Measurements from ENCODE around the gene PAX2.

Gene PAX2

DNA sequence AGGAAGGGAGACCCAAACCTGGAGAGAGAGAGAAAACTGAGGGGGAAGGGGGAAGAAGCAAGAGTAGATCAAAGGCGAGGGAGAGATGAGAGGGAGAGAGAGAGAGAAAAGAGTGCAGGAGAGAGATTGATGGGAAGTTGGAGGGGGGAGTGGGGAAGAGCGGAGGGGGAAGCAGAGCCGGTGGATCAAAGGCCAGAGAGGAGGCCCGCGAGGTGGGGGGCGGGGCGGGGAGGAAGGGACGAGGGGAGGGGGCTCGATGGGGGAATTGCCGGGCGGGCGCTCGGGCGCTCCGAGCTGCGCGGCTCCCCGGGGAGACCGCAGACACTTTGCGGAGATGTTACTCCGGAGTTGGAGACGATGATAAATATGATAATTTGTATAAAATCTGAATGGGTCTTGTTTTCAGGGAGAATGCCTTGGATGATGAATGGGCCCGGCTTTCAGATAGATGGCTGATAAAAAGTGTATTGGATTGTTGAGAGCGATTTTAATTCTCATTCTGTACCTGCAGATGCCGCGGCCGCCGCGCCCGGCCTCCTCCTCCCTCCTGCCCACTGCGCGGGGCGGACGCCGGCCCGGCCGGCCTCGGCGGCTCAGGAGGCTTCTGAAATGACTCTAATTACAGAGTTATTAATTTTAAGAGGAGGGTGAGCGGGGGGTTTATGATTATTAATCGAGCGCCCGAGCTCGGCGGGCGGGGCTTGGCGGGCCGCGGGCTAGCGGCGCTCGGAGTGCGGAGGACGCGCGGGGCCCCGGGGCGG is 21.4 kb upstream of the PAX2 start:
- no peak for DNase-seq

DNA sequence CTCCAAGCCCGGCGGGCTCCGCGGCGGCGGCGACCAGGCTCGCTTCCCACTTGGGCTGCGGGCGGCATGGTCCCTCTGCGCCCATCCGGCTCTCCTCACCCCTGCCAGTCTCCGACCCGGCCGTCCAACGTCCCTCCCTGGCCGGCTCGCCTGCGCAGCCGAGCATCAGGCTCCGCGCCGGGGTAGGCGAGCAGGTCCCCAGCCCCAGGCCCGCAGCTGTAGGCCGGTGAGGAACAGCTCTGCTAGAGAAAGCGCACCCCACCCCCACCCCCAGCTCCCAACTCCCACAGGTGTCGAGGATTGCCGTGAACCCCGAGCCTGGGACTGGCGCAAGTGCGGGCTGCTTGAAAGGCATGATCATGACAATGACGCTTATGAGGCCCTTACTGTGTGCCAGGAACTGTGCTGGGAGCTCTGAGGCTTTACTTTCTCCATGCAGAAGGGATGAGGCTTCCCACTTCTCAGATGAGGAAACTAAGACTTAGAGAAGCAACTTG is 20.8 kb upstream of the PAX2 start:
- DNase-seq = no peak

DNA sequence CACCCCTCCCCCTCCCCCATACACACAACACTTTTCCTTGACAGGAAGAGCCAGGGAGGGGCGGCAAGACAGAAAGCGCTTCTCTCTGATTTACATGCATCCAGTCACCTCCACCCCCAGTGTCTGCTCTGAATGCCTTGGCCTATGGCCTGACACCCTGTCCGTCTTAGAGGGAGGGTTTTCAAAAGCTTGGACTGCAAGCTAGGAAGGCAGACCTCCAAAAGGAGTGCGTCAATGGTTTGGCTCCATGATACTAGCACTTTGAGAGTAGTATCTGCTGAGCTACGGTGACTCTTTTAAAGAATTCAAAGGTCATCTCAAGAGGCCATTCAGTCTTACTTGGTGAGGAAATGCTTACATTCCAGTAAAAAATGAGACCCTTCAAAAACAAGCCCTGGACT is 20.3 kb upstream of the PAX2 start:
- no peak for DNase-seq

DNA sequence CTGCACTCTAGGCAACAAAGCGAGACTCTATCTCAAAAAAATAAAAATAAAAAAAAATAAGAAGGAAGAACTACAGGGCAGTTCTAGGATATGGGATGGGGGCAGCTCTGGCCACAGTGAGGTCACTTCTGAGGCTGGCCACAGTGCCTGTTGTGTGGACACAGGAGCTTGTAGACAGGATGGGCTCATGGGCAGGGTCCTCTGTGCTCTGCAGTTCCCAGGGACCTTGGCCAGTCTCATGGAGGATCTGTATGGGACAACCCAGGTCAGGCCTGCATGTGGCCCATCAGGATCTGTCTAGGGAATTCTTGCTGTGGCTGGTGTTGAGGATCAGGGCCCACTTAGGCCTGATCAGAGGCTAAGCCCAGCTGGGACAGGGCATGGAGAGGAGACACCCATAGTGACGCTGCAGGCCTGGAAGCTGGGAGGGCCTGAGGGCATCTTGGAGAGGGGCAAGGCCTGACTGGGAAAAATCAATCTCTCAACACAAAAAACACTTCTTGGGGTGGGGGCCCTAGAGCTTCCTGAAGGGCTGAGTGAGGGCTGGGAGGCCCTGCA is 19.4 kb upstream of the PAX2 start:
- no peak for DNase-seq

DNA sequence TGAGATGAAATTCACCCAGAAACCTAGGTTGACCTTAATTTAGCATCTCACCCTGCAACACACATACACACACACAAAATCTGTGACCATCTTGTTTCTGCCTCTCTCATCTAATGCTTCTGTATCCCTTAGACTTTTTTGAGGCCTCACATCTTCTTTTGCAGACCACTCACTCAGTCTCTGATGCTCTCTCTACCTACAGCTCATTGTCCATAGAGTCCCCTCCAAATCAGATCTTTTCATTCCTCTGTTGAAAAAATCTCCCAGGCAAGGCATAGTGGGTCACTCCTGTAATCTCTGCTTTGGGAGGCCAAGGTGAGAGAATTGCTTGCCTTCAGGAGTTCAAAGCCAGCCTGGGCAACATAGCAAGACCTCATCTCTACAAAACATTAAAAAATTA is 17.6 kb upstream of the PAX2 start:
- no peak for DNase-seq

DNA sequence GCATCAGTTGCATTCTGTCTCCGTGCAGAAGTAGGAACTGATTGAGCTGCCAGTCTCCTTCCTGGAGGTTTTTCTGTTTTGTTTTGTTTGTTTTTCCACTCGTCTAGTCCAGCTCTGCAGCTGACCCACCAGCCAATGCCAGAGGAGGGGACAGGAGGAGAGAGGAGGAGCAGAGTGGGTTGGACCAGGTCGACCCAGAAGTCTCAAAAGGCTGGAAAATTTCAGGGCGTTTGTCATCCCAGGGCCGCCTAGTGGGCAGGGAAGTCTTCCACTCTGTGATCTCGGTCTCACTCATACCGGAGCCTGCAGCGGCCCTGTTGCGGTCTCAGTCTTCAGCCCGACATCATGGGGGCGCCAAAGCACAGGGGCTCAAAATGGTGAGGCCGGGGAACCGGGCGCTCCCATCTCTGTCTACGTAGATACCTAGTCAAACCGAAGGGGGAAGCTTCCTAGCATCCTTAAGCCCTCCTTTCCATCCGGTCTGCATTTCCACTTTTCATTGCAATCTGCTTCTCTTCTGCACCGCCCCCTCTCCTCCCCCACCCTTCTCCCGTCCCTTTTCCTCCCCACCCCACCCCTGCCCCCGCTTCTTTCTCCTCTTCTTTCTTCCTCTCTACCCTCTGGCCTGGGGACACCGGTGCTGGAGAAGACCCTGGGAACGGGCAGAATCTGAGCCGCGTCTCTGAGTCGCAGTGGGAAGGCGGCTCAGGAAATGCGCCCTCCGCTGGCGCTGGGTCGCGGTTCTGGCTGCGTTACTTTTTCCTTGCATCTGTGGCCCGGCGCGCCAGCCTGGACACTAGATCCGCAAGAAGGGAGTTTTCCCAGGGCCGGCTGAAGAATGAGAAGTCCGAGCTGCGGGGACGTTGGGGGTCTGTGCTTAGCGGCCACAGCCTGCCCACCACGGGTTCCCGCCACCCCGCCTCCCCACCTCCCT is 16.2 kb upstream of the PAX2 start:
- peak in 5 of 51 donors; percentile 3 to 26 (median 6) for DNase-seq

DNA sequence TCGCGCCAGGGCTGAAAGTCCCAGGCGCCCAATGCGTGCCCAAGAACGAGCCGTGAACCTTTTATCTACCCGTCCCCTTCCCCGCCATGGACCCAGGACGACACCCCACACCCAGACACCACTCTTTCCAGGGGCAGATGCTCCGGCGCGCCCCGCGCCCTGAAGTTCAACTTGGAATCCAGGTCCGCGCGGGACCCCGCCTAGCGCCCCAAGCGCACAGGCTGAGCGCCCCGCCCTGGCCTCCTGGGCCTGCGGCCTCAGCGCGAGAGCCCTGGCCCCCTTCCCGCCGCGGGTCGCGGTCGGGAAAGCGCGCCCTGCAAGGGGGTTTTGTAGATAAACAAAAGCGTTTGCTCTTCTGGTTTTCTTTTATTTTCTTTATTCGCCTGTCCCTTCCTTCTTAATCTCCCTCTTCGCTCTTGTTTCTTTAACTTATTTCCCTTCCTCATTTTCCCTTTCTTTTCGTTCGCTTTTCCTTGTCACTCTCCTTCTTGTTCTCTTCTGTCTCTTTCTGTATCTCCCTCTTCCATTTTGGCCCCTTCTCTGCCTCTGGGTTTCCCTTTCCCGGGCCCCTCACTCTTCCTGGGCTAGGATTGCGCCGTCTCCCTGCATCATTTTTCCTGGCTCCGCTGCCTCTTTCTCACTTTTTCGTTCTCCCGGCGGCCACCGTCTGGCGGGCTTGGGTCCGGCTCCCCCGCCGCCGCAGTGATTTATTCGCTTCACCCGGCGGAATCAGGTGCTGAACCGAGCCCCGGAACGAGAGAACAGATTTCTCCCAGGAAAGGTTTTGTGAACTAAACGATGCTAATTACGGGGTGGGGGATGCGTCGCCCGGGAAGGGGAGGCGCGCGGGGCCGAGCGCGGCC is 15.3 kb upstream of the PAX2 start:
- DNase-seq = no peak

DNA sequence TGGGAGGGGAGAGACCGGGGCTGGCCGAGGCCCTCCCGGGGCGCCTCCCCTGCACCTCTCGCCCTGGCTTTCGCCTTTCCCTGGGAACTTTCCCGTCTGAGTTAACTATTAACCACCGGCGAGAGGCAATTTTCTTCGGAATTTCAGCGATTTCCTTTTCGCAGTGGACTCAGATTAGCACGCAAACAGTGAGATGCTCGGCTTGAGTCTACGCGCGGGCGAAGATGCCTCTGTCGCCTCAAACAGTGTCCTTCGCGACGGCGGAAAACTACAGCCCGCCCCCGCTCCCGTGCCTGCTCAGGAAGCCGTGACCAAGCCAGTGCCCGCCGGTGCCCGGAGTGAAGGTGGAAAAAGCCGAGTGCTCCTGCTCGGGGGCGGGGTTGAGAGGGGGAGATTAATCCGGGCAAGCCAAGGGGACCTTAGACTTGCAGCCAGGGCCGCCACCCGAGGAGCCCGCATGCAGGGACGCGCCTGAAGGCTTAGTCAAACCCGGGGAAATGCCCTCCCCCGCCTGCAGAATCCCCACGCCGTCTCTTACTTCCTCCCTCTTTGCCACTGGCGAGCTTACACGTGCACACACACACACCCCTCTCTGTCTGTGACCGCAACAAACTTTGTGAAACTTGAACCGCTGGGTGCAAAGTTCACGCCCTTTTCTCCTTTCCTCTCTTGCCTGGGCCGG is 14.5 kb upstream of the PAX2 start:
- peak in 1 of 51 donors; percentile 5 for DNase-seq

DNA sequence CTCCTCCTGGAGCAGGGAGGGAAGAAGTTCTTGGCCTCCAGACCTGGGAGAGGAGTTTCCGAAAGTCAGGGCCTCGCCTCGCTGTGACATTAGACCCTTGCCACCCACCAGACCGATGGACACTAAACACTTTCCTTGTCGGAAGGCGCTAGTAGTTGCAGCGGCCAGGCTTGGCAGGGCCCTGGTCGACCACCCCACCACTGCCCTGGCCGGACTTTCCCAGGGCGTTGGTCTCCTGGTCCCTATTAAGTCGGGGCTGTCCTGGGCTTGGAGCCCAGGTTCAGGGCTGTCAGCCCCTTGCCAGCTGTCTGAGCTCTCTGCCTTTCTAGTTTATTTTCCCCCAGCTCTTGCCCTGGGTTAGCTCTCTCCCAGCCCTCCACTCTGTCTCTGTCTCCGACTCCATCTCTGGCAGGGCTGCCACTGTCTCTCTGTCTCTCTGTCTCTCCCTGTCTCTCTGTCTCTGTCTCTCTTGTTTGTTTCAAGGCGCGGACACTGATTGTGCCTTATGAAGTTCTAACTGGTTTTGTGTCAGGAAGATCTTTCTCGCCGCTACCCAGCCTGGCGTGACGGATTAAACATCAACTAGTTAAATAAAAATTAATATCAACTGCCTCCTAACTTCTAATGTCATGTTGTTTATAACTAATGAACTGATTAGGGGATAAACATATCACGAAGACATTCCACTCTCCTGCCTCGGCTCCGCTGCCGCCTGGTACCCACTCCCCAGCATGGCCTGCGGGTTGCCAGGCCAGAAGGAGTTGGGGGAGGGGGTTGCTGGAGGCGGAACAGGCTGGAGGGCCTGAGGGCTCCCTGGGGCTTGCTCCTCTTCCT is 13.8 kb upstream of the PAX2 start:
- DNase-seq = no peak

DNA sequence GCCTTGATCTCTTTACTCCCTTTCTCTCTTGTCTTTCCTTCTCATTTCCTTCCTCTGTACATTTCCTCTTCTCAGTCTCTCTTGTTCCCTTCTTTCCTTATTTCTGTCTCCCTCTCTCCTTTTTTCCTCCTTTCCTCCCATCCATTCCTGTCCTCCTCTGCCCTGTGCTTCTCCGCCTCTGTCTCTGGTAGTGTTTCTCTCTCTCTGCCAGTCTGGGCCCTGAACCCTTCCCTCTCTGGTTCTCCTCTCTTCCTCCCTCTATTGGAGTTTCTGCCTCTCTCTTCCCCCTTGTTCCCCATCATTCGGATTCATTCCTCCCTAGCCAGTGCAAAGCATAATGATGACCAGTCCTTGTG is 13.2 kb upstream of the PAX2 start:
- no peak for DNase-seq

DNA sequence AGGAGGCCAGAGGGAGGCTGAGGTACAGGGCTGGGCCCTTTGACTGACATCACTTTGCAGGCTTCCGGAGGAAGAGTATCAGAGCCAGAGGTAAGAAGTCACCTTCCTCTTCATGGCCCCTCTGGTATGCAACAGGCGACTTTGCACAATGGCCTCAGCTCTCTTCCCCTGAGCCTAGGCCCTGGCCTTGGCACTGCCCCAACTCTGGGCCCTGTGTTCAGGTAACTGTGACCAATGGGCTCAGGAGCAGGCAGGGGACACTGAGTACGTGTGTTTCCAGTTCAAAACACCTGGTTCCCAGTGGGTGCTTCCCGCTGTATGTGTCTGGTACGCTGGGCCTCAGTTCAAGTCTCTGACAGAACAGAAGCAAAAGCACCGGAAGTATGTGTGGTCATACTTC is 12.1 kb upstream of the PAX2 start:
- DNase-seq = no peak

DNA sequence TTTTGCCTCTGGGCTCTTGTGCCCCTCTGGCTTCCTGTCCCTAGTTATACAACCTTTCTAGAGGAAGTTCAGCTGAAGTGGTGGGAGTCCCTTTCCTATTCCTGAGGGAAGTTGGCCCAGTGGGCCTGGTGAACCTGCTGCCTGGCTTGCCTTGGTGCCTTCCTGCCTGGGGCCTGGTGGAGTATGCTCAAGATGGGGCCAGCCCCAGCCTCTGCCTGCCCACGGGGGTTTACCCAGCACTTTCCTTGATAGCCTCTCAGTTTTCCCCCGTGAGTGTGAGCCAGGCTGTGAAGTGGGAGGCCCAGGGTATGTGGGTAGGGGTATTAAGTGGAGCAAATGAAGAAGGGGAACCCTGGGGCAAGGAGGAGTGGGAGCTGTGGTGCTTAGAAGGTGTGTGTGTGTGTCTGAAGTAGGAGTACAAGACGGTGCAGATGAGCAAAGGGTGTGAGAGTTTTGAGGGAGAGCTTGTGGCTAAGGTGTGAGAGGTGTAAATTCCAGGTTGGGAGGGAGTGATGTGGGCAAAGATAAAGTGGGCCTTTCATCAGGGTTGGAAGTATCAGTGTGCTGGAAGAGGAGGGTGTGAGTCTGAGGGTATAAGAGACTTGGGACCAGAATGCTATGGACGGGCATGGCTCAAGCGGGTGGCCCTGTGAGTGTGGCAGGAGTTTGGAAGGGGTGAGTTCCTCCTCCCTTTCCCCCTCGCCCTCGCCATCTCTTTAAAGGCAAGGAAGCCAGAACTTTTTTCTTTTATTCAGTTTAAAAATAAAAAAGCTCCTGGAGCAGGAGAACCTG is 10.9 kb upstream of the PAX2 start:
- DNase-seq = no peak

DNA sequence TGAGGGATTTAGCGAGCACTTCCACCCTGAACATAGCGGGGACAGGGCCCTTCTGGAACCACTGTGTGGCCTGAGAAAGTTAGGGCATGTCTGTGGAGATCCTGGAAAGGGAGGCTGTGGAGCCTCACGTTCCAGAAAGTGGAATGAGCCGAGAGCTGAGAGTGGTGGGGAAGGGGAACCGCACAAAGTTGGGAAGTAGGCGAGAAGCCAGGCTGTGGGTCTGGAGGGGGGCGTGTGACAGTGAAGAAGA is 10.4 kb upstream of the PAX2 start:
- no peak for DNase-seq

DNA sequence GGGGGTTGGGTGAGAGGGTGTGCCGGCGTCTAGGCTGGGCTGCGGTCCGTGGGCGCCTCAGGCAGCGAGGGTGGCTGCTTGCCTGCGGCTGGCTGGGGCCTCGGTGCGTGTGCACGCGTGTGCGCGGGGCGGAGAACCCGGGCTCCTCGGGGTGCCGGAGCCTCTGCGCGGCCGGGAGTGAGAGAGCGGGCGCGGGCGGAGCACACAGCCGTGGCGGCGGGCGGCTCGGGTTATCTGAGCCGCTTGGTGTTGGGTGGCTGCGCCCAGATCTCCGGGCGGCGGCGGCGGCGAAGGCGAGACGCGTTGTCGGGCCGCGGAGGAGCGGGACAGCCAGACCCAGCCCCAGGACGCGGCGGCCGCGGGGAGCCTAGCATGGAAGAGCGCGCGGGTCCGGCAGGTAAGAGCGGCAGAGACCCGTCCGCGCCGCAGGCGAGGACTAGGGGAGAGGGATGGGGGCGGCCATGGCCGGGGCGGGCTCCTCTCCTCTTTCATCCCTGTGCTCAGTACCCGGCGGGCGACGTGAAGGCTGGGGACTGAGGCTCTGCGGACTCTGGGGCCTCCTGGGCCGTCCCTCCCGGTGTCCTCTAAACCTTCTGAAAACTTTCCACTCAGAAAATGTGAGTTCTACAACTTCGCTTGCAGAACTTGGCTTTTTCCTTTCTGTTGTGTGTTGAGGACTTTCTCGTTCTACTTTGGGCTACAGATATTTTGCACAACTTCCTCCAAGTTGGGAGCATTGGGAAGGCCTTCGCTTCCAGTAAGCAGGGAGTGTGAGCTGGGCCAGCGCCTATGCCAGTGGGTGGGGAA is 9.8 kb upstream of the PAX2 start:
- no peak for DNase-seq

DNA sequence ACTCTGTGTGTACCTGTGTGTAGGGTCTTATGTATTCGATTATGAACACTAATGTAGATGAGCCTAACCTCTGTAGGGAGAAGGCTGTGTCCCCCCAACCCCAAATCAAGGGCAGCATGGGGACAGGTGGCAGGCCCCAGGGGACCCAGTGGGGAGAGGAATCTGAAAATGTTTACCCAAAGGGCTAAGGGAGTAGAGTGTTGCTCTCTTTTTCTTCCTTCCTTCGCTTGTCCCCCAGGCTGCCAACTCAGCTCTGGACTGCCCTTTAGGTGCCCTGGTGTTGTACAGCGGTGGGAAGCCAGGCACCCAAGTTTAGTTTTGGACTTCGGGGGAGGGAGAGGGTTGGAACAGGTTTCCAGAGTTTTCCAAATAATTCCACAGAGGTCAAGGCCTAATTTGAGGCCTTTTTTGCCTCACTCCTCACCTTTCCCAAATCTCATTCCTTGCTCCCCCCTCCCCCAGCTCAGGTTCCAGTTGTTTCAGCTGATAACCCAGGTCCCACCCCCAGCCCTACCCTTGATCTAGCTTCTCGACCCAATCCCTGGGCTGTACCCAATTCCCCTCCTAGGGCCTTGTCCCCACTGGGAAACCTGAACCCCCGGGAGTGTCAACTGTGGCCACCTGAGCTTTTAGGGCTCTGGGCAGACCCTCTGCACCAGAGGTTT is 9.1 kb upstream of the PAX2 start:
- no peak for DNase-seq

DNA sequence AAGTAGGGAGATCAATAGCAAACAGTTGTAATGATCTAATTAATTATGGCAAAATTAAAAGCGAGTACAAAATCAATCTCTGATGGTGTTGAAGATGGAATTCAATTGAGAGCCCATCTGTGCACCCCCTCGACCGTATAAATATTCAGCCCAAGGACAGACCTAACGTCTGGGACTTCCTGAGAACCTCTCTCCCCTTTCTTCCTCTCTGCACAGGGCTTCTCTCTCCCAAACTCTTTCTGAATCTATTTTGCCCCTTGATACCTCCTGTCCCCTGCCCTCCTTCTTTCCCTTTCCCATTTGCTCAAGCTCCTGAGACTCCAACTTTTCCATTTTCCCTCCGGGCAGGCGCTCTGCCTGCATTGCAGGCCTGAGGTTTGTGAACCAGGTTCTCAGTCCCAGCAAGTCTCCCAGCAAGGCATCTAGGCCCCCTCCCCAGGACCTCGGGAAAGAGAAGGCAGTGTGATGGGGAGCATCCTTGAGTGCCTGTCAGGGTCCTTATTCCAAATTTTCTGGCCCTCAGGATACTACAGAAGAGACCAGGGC is 8.5 kb upstream of the PAX2 start:
- no peak for DNase-seq

DNA sequence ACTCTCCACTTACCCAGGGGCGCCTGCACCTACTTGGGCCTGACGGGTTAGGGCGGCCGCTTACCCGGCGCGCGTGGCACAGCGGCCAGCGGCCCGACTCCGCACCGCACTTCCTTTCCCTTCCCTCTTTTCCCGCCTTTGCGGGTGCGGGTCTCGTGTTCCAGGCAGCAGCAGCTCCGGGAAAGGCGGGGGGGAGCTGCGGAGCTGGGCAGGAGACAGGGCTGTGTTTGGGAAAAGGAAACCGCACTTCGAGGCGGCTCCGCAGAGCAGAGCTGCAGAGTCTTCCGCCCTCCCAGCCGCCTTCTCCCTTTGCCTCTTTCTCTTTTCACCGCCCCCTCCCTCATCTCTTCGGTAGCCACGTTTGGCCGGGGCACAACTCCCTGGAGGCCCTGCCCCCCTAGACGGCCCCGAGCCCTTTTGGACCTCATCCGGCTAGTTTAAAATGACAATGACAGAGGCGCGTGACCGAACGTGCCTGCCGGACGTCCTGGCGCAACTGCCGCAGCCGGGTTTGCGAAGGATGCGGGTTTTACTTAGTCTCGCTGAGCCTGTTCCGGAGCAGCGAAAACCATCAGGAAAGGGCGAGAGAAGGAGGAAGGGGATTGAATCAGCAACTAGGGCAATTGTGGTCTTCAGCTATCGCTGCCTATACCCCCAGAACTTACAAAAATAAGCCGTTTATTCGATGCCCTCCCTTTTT is 7.9 kb upstream of the PAX2 start:
- DNase-seq = no peak
